ENCODE measurements around the gene CACNA1E.

The CACNA1E gene

DNA sequence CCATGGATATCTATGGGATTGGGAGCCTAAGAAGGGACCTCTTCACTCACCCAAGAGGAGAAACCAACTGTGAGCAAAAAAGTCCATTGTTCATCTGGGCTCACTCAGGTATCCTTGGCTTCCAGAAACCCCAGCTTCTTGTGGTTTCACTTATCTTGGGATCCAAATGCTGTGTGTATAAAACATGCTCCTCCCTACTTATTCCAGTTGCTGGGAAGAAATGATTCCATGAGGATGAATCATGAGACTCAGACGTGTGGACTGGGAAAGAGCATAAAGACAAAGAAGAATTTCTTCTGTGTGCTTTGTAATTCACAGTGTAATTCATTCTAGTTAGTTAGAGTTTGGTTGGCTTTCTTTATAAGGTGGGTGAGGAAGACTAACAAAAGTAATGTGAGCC is 294.5 kb downstream of the CACNA1E start:
- DNase-seq = no peak

DNA sequence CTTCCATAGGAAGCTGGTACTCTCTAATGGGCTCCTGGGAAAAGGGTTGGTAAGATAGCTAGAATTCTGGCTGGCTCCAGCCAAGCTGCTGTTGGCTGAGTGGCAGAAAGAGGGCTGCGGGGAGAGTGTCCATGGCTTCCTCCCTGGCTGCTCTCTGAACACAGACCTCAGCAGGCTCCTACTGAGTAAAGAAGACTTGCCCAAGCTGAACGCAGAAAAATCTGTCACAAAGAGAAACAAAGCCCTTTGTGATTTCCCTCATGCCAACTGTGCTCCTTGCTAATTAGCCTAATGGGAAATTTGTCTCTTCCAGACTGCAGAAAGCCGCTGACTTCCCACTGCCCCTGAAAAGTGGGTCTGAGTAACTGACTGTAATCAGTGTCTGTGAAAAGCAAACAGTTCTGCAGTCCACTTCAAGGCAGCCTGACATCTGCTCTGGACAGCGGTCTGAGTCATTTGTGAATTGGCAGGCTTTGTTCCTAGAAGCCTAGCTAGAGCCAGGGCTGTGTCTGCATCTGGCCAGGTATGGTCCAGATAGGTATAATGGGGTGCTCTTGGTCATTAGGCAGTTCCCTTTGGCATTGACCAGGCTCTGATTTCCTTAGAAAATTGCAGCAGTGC is 295.4 kb downstream of the CACNA1E start:
- DNase-seq = no peak

DNA sequence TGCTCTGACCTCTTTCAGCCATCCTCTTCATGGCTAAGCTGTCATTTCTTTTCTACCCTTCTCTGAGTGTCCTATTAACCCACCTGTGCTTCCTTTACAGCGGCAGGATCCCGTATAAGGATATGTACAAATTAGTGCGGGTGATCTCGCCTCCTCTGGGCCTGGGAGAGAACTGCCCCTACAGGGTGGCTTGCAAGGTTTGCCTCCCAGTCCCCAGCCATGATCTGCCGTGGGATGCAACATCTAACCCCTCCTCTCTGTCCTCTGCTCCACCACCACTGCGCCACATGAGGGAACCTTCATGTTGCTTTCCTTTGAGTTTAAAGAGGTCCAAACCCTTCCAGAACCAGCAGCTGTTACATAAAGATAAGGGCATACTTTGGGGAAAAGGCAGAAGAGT is 296.0 kb downstream of the CACNA1E start:
- DNase-seq = no peak

DNA sequence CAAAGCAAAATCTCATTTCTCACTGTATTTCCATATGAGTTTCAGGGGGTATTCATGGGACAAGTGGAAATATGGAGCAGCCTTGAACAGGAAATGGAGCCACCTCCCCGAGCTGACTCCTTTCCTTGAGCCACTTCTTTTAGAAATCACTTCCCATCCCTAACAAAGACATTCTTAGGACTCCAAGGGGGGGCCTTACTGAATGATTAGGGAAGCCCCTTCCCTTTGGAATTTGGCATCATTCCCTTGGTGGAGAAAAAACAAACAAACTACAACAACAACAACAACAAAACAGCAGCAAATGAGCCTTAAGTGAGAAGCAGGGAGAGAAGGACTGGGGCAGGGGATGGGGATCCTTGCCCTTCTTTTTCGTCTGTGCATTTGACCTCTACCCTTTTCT is 299.9 kb downstream of the CACNA1E start:
- DNase-seq = no peak

DNA sequence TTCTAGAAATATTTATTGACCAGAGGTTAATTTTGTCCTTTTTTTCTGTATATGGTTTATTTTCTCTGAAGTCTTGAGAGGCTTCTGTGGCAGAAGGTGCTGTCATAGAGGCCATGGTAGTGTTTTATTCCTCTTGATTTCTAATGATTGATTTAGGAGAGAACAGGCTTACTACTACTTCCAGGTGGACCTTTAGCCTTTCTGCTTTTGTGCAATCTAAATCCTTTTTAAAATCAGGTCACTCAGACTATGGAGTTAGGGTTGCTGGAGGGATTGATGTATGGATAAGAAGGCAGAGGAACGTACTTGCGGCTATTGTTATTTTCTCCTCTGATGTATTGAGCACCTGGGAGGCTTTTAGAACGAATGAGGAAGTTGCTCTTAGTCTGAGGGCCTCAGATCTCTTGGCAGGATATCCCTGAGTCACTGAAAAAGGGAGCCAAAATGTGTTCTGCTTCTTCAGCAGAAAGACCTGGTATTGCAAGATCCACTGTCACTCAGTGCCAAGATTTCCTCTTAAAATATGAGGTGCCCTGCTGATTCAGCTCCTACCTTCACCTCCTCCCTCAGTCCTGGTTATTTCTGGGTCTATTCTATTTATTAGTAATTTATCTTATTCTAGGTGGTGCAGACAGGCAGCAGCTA is 300.8 kb downstream of the CACNA1E start:
- no peak for DNase-seq

DNA sequence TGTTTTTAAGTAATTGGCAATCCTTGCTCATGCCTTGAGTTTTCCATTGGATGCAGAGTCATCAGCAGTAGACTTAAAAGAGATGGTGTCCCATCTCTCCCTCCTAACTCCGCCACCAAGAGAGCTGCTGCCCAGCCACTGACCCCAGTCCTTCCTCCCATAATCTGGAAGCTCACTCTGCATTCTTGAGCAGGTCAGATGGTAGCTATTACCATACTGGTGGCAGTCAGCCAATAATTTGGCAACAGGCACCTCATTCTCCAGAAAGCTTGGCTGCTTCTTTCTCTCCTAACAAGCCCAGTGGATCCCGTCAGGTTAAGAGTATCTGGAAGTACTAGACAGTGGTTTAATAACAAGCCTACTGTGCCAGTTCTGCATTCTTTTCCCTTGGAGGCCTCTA is 306.1 kb downstream of the CACNA1E start:
- DNase-seq = no peak

DNA sequence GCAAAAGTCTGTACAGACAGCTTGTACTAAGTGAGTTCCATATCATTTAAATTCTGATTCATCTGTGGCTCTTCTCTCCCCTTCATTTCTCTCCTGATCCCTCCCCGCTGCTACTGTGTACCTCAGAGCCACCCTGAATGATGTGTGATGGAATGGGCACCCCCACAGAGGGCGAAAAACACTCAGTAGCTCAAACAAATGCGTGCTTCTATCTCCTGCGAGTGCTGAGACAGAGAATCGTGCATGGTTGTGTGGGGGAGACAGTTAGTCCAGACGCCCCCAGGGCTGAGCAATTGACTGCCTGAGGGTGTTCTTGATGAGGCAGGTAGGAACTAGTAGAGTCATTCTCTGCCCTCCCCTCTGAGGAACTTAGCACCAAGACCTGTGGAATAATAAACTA is 308.4 kb downstream of the CACNA1E start:
- no peak for DNase-seq

DNA sequence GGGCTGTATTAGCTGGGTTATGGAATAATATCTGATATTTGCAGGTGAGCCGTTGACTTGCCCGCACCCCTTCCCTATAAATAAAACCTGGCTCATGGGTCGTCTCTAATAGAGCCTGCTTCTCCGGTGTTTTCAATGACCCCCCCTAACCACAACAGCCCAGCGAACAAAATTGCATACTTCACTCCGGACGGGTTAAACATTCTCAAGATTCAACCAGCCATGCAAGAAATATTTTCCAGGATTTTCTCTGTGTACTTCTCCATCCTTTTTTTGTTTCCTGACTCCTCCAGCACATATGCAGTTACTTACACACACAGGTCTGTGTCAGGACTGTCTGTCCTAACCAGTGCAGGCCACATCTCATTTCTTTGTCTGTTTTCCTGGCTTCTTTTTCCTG is 310.5 kb downstream of the CACNA1E start:
- no peak for DNase-seq

DNA sequence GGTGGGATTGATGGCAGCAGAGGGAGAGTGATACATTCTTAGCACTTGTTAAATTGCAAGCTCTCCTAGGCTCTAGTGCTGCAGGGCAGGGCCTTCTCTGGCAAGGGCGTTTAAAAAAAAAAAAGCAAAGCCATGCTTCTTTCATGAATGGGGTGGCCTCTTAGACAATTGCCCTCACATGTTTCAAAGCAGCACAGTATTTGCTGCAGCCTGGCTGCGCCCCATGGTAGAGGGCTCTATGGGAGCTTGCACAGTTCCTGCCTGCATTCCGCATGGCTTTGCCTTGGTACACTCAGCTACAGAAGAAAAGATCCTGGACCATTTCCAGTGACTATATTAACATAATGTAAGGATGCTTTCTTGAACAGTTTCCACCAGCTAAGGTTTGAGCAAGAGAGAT is 311.0 kb downstream of the CACNA1E start:
- no peak for DNase-seq

DNA sequence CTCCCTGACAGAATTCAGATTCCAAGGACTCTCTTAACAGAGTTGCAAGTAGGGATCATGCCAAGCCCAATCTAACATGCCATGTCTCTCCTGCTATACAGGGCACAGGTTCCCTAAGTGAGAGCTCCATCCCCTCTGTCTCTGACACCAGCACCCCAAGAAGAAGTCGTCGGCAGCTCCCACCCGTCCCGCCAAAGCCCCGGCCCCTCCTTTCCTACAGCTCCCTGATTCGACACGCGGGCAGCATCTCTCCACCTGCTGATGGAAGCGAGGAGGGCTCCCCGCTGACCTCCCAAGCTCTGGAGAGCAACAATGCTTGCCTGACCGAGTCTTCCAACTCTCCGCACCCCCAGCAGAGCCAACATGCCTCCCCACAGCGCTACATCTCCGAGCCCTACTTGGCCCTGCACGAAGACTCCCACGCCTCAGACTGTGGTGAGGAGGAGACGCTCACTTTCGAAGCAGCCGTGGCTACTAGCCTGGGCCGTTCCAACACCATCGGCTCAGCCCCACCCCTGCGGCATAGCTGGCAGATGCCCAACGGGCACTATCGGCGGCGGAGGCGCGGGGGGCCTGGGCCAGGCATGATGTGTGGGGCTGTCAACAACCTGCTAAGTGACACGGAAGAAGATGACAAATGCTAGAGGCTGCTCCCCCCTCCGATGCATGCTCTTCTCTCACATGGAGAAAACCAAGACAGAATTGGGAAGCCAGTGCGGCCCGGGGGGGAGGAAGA is 315.0 kb downstream of the CACNA1E start:
- DNase-seq = no peak

DNA sequence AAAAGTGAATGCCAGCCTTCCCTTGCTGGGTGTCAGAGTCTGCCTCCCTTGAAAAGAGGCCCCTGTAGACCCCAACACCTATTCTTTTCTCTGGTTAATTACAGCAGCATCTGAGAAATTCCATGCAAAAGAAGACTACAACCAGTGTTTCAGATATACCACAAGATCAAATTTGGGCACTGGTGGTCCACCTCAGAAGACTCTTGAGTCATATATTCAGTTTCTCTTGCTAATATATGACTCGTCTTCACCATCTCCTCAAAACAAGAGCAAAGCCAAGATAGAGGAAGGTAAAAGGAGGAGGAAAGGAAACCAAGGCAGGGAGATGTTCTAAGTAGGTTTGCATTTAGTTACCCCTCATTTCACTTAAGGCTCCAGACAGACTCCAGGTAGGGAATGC is 318.3 kb downstream of the CACNA1E start:
- DNase-seq = no peak

DNA sequence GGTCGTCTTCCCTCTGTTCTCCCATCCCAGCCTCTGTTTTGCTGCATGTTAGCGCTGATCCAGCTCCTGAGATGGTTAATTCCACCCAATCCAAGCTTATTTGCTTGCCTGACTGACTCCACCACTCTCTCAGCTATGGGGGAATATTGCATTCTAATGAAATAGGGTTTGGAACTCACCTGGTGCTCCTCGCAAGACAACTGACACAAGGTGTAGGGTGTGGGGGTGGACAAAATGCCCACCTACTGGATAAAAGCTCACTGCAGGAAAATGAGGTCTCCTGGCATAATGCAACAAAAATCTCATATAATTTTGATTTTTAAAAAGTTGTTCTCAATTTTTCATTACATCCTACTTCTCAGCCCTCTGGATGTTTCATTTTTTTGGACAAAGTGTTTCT is 319.1 kb downstream of the CACNA1E start:
- no peak for DNase-seq

DNA sequence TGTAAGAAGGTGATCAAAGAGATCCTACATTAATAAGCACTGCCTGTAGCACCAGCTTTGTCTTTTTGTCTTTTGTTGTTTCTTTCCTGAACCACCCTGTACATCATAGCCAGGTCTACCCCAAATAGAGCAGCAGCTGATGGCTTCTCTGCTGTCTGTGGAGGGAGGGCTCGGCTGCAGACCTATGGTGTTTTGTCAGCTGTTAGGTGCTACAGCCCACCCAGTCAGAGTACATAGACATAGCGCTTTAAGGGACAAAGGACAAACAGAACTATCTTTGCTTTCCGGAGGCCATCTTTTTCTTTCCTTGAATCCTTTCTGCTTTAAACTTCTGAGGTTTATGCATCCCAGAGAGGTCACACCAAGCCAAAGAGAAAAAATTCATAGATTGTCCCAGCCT is 320.1 kb downstream of the CACNA1E start:
- no peak for DNase-seq

DNA sequence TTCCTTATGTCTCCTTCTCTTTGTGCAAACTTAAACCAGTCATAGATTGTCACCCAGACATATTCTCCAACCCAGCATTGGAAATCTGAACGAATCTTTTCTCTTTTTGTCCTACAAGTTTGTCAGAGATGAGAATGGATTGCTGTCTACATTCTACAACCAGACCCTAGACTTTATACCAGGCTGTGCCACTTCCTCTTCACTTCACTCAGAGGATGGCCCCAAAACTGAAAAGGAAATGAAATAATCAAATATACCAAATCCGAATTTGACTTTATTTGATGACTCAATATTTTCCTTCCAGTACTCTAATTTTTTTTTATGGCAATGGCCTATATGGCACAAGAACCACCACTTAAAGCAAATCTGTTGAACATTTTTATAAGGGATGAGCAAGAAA is 321.7 kb downstream of the CACNA1E start:
- DNase-seq = no peak

DNA sequence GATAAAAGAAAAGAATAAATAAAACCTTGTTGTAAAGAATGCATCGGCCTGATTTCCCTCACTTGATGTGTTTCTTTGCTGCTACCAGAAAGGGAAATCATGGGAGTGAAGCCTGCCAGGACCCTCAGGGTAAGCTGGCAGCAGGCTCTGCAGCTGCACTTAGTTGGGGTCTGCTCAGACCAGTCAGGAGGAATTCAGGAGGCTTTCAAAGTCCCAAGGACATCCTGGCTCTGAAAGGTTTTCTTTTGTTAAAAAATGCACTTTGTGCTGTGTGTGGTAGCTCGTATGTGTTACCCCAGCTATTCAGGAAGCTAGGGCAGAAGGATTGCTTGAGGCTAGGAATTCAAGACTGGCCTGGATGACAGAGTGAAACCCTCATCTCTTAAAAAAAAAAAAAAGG is 323.4 kb downstream of the CACNA1E start:
- DNase-seq = no peak

DNA sequence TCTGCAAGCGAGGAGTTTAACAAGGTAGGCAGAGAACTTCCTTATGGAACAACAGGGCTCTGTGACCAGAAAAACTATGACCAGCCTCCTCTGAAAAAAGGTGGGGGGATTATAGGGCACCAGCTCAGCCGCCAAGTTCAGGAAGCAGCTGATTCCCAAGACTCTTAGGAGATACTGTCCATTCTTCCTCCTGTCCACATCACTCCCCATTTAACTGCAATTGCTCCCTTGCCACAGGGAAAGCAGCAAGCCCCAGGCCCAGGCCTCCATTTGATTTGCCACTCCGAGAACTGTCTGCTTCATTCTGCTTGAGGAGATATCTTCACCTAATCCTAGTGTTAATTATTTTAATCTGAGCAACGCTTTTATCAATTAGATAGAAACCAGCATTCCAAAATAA is 323.9 kb downstream of the CACNA1E start:
- DNase-seq = no peak

DNA sequence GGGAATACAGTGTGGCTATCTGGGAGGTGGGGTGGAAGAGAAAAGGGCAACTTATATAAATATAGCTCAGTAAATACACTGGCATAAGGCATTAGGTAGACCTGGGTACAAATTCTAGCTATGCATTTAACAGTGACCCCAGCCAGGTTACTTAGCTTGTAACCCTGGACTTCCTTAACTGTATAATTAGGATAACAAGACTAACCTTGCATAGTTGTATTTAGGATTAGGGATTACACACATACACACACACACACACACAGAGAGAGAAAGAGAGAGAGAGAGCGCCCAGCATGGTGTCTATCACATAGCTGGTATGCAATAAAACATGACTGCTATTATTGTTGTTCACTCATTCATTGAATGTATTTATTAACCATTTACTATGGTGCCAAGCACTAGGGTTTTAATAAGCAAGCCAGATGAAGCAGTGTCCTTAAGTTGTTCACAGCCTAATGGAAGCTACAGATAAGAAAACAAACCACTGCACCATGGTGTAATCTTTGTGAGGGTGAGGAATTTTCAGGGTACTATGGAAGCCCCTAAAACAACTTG is 326.8 kb downstream of the CACNA1E start:
- DNase-seq = no peak

DNA sequence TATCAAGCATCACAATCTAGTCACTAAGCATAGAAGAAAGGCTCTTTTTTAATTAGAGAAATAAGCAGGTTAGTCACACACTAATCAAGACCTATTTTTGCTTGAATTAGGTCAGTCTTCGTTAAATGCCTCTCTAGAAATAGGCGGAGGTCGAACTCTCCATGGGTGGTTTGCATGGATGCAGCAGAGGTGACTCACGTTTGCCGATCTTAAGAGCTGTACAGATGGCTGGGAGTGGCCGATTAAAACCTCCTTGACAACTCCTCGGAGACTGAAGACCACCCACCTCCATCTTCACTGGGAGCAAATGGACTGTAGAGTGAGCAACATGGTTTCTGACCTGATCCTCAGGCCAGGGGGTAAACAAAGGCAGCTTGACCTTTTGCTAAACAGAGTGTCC is 328.9 kb downstream of the CACNA1E start:
- DNase-seq = no peak

DNA sequence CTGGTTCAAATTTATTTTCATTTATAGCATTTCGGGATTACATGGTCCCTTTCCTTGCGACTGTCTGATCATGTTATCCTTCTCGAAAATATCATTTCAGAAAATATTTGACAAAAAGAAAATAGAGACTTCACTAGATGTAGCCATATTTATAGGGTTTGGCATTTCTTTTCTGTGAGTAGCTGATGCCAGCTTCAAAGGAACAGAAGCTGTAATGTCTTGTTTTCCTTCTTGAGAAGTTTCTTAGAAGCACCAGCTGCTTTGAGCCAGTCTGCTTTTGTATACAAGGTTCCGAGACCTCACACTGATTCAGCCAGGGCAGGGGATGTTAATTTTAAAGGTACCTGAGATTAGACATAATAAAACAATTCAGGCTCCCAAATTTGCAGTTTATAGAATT is 329.9 kb downstream of the CACNA1E start:
- DNase-seq = no peak

DNA sequence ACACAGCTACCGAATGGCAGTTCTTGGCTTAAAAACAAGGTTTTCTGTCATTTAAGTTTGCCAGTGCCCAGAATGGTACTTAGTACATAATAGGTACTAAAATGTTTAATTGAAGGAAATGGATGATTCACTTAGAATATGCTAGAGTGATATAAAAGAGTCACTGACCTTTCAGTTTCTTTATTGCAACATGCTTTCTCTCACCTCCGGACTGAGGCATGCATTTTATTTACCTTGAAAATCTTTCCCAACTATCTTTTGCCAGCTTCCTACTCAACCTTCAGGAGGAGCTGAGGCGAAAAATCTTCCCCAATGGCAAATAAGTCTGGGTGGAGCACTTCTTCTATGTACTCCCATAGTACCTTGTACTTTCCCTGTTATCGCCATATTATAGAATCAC is 333.3 kb downstream of the CACNA1E start:
- no peak for DNase-seq

DNA sequence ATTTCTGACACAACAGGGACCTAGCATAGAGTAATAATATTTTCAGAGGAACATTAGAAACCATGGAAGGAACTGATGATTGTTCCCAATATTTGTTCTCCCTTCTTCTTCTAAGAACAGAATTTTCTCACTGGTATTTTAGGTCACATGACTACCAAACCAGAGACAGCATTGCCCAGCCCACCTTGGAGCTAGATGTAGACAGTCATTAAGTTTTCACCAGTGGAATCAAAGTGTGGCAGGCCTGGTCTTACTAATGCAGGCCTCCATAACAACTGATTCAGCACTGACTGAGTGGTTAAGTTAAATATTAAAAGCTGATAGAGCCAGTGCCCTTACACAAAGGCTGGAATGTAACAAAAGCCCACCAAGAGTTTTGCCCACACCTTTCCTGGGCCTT is 333.8 kb downstream of the CACNA1E start:
- no peak for DNase-seq

DNA sequence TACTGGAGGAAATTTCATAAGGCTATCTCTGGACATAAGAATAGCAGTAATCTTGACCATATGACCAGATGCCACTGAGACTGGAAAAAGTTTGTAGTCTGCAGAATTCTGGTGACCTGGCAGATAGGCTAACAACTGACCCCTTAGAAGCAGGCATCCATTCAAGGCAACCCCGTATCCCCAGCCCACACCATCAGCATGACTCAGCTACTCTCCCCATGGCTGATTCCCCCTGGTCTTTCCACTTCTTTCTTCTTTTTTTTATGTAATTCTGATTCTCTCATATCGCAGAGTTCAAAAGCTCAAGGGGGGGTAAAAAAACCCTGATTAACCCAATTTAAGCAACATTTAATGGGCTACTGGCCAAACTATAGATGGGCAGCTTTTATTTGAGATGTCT is 335.1 kb downstream of the CACNA1E start:
- DNase-seq = no peak

DNA sequence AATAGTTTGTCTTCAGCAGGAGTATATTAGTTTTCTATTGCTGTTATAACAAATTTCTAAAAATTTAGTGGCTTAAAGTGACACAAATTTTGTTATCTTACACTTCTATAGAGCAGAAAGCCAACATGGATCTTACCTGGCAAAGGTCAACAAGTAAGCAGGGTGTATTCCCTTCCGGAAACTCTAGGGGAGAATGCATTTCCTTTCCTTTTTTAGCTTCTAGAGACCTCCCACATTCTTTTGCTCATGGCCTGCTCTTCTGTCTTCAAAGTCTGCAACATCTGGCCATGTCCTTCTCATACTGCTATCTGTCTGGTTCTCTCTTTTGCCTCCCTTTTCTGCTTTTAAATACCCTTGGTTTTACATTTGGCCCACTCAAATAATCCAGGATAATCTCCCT is 335.6 kb downstream of the CACNA1E start:
- no peak for DNase-seq

DNA sequence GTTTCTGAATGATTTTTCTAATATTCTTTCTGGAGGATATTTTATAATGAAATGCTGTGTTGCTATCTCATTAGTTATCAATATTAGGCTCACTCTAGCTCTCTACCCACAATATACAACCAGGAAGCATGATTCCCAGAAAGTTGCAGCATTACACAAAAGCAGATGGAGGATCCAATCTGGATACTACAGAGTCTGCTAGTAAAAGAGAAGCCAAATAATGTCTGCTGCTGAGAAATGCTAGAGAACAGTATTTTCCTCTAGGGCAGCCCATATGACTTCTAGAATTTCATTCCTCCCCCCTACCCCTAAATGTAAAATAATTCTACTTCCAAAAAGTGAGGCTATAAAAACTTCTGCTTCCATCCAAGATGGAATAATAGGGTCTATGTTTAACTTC is 338.4 kb downstream of the CACNA1E start:
- DNase-seq = no peak

Measured in amniotic stem cell (primary cell).